Keratinocyte (primary cell): ENCODE measurements around the gene RCBTB2. TPM values are rescaled to one million over a fixed set of nuclear protein-coding genes. Genes with fewer than 3 reads are reported as not detected.
A peak's percentile ranks its signal among the peaks of the same experiment; 100 is the strongest.
"Not testable (repeated sequence)": the region's sequence is repeated elsewhere in the genome, so short reads cannot be mapped to it uniquely, and the experiment has no call there.

Source experiments
- DNase-seq: peaks from one replicate; pipeline ENCODE4 v3.0.0-alpha.2; 2011; ENCODE audit warnings: low read depth, missing footprints, low spot score
- FAIRE-seq: peaks from 2 replicates; lab custom pipeline; 2011; peaks lifted over from hg19 to GRCh38; lab: Jason Lieb, UNC
- H2AFZ ChIP-seq: 2 replicates; pipeline ENCODE4 v1.6.0; 2012; ENCODE audit warnings: low read length, control low read depth, inconsistent platforms; ENCODE audit not compliant: control insufficient read depth
- H3K27ac ChIP-seq: 2 replicates; pipeline ENCODE4 v1.5.1; 2011; ENCODE audit warnings: low read length; ENCODE audit not compliant: control insufficient read depth, insufficient read depth
- H3K27me3 ChIP-seq: 3 replicates; pipeline ENCODE4 v1.6.0; 2011; ENCODE audit warnings: low read length; ENCODE audit not compliant: control insufficient read depth, insufficient read depth; ENCODE audit errors: extremely low read depth
- H3K36me3 ChIP-seq, 2 experiments: 2 replicates in 1 of 2; 3 replicates in 1 of 2; pipeline ENCODE4 v1.5.1; 2011; ENCODE audit warnings: low read length in 2 of 2, mild to moderate bottlenecking in 1 of 2; ENCODE audit not compliant: control insufficient read depth in 2 of 2, insufficient read depth in 2 of 2; ENCODE audit errors: extremely low read depth in 1 of 2
- H3K4me1 ChIP-seq: 3 replicates; pipeline ENCODE4 v1.5.1; 2011; ENCODE audit warnings: low read length; ENCODE audit not compliant: control insufficient read depth, insufficient read depth; ENCODE audit errors: extremely low read depth
- H3K4me2 ChIP-seq: 3 replicates; pipeline ENCODE4 v1.6.0; 2011; ENCODE audit warnings: low read depth, low read length; ENCODE audit not compliant: control insufficient read depth, insufficient read depth; ENCODE audit errors: extremely low read depth
- H3K4me3 ChIP-seq, 3 experiments: fragments of 200-600 bp in 1 of 3; sonication (generic) in 1 of 3; 2 replicates in 2 of 3; 3 replicates in 1 of 3; pipeline ENCODE4 v1.5.1; 2011 to 2016; ENCODE audit warnings: low read length in 3 of 3, mild to moderate bottlenecking in 3 of 3, control low read depth in 2 of 3, inconsistent platforms in 1 of 3, low read depth in 1 of 3, mixed read lengths in 1 of 3, mixed run types in 1 of 3, moderate library complexity in 1 of 3; ENCODE audit not compliant: control insufficient read depth in 2 of 3, insufficient read depth in 2 of 3; ENCODE audit errors: extremely low read depth in 1 of 3
- H3K79me2 ChIP-seq: 2 replicates; pipeline ENCODE4 v1.6.0; 2012; ENCODE audit warnings: low read length; ENCODE audit not compliant: control insufficient read depth, insufficient read depth
- H3K9ac ChIP-seq: 3 replicates; pipeline ENCODE4 v1.6.0; 2011; ENCODE audit warnings: low read length; ENCODE audit not compliant: control insufficient read depth, insufficient read depth; ENCODE audit errors: extremely low read depth
- H3K9me1 ChIP-seq: 3 replicates; pipeline ENCODE4 v1.6.0; 2011; ENCODE audit warnings: low read length; ENCODE audit not compliant: control insufficient read depth, insufficient read depth; ENCODE audit errors: extremely low read depth
- H3K9me3 ChIP-seq: 2 replicates; pipeline ENCODE4 v1.5.1; 2012; ENCODE audit warnings: low read depth, low read length; ENCODE audit not compliant: control insufficient read depth
- H4K20me1 ChIP-seq: 3 replicates; pipeline ENCODE4 v1.6.0; 2011; ENCODE audit warnings: low read length; ENCODE audit not compliant: control insufficient read depth, insufficient read depth; ENCODE audit errors: extremely low read depth
- CTCF ChIP-seq, 3 experiments: IDR thresholded peaks in 1 of 3; conservative IDR thresholded peaks in 1 of 3; optimal IDR thresholded peaks in 1 of 3; 2 replicates in 2 of 3; 3 replicates in 1 of 3; pipeline versions ENCODE3 to v1.5.1; 2011; ENCODE audit warnings: low read length in 3 of 3, mild to moderate bottlenecking in 3 of 3, moderate library complexity in 2 of 3, control low read depth in 1 of 3, inconsistent platforms in 1 of 3; ENCODE audit not compliant: insufficient read depth in 2 of 3; ENCODE audit errors: extremely low read depth in 1 of 3
- EZH2 ChIP-seq: IDR thresholded peaks from one replicate; pipeline ENCODE4 v1.6.1; 2012; ENCODE audit warnings: inconsistent platforms, mild to moderate bottlenecking, low read length, moderate library complexity
- dilution Hi-C: fragments of 300-500 bp; cut with MboI; formaldehyde crosslinking; loops from one replicate; pipeline ENCODE4 v1.7.0; 2020; ENCODE audit warnings: low sequenced_read_pairs; ENCODE audit not compliant: extremely low pct_ligation_motif_present
- polyA plus RNA-seq, 5 experiments: library from polyadenylated mRNA; depleted of rRNA in 3 of 5; stranded (reverse) in 3 of 5; stranded (forward) in 1 of 5; unstranded in 1 of 5; fragments of >200 nt; gene quantifications; 1 replicate in 1 of 5; 2 replicates in 3 of 5; 3 replicates in 1 of 5; pipeline versions ENCODE4 v1.2.1 to v1.2.3, GENCODE V29; 2011 to 2012; ENCODE audit warnings: missing spikeins in 2 of 5, low read depth in 1 of 5, low replicate concordance in 1 of 5

RCBTB2 gene
- polyA plus RNA-seq, 1 donor (not counting 4 experiments of a cell fraction or from before 2014, with no cell fraction given): 5.5 TPM

GRCh38 chr13:48580896-48581295, 48.0 kb upstream of the RCBTB2 start:
- H2AFZ ChIP-seq: no peak overlapping the region
- no peaks in the 10 kb centered on the region for H3K9me1 ChIP-seq
- H3K9ac ChIP-seq: no peak overlapping the region
- no peak overlapping the region for H3K4me2 ChIP-seq
- peaks cover 15% of the 10 kb centered on the region for H3K4me1 ChIP-seq
- no peaks in the 10 kb centered on the region for H3K79me2 ChIP-seq
- H3K36me3 ChIP-seq: no peaks in the 10 kb centered on the region
- H4K20me1 ChIP-seq: no peaks in the 10 kb centered on the region
- H3K27ac ChIP-seq: no peak overlapping the region
- DNase-seq (no peak), FAIRE-seq (no peak)
- TF ChIP-seq EZH2 (no peak), CTCF (optimal IDR thresholded peaks at IDR 0.05 in 1 of 3, IDR thresholded peaks at IDR 0.05 in 1 of 3, conservative IDR thresholded peaks at IDR 0.05 in 1 of 3; ENCODE audit: extremely low read depth in 1 of 3, insufficient read depth in 2 of 3, low read length in 3 of 3) (no peak)
- H3K27me3 ChIP-seq: no peaks in the 10 kb centered on the region
- no peaks in the 10 kb centered on the region for H3K9me3 ChIP-seq
- H3K4me3 ChIP-seq: no peak overlapping the region
- dilution Hi-C loops: no loop called here

- DNase-seq (no peak), FAIRE-seq (peak; percentile 56)
- TF ChIP-seq CTCF (optimal IDR thresholded peaks at IDR 0.05 in 1 of 3, IDR thresholded peaks at IDR 0.05 in 1 of 3, conservative IDR thresholded peaks at IDR 0.05 in 1 of 3; ENCODE audit: extremely low read depth in 1 of 3, insufficient read depth in 2 of 3, low read length in 3 of 3) (peak; percentile 34 to 56 (median 54)), EZH2 (no peak)
- Histone ChIP-seq H3K9ac (no peak overlapping the region), H3K4me1 (peaks cover 15% of the 10 kb centered on the region), H3K4me3 (no peak overlapping the region), H3K4me2 (no peak overlapping the region), H3K79me2 (no peaks in the 10 kb centered on the region), H3K36me3 (no peaks in the 10 kb centered on the region), H3K27me3 (no peaks in the 10 kb centered on the region), H3K27ac (no peak overlapping the region), H3K9me3 (no peaks in the 10 kb centered on the region), H4K20me1 (no peaks in the 10 kb centered on the region), H3K9me1 (no peaks in the 10 kb centered on the region), H2AFZ (no peak overlapping the region)
- dilution Hi-C loops: no loop called here
Measured at GRCh38 chr13:48580185-48580803, 47.4 kb upstream of the RCBTB2 start.

- H2AFZ ChIP-seq, H3K4me2 ChIP-seq, H3K27me3 ChIP-seq, DNase-seq, H3K79me2 ChIP-seq, H4K20me1 ChIP-seq, H3K36me3 ChIP-seq, H3K27ac ChIP-seq, FAIRE-seq, H3K9ac ChIP-seq, H3K9me3 ChIP-seq, H3K4me3 ChIP-seq, dilution Hi-C loops, H3K9me1 ChIP-seq: not testable (repeated sequence)
- peaks cover 15% of the 10 kb centered on the region for H3K4me1 ChIP-seq
Measured at GRCh38 chr13:48579919-48580180, 47.0 kb upstream of the RCBTB2 start.
